GM13977 (cell line): ENCODE measurements around the gene MEGF11.

ENCODE experiments used
- DNase-seq: peaks from one replicate; pipeline ENCODE4 v3.0.0; 2012; ENCODE audit warnings: low spot score
- CTCF ChIP-seq: IDR thresholded peaks from 2 replicates; pipeline ENCODE4 v1.5.1; 2012; ENCODE audit warnings: mild to moderate bottlenecking, control low read depth; ENCODE audit not compliant: insufficient read depth; ENCODE audit errors: extremely low read depth, missing control alignments
- in situ Hi-C: fragments of 300-500 bp; cut with MboI; formaldehyde crosslinking; loops from one replicate; pipeline ENCODE4 v1.12.0; 2022; ENCODE audit warnings: low sequenced_read_pairs, low pct_unique_long_range_greater_than_20kb, mixed read lengths, inconsistent platforms; ENCODE audit not compliant: unreplicated experiment

The MEGF11 gene

GRCh38 chr15:66089509-66089908, 164.0 kb downstream of the MEGF11 start:
- DNase-seq = no peak
- no peak for TF ChIP-seq CTCF
- in situ Hi-C loops = no loop called here

- in situ Hi-C loops = no loop called here
- TF ChIP-seq CTCF = no peak
- DNase-seq = no peak
These were observed 164.5 kb downstream of the MEGF11 start for GRCh38 chr15:66089049-66089448.

GRCh38 chr15:66085128-66085527, 168.4 kb downstream of the MEGF11 start:
- DNase-seq = no peak
- TF ChIP-seq CTCF = peak; percentile 45
- in situ Hi-C loops = no loop called here

- in situ Hi-C loops = no loop called here
- DNase-seq = no peak
- TF ChIP-seq CTCF = no peak
These were observed 168.8 kb downstream of the MEGF11 start for GRCh38 chr15:66084704-66085103.

GRCh38 chr15:66080717-66081398, 172.7 kb downstream of the MEGF11 start:
- no peak for DNase-seq
- in situ Hi-C loops = no loop called here
- TF ChIP-seq CTCF = peak; percentile 20

GRCh38 chr15:66078929-66079275, 174.6 kb downstream of the MEGF11 start:
- TF ChIP-seq CTCF = no peak
- in situ Hi-C loops = no loop called here
- no peak for DNase-seq
